NCI-H128 (cell line): Measurements from ENCODE around the gene ZC3H12D.

Experiments used
- DNase-seq: peaks from one replicate; lab custom pipeline; 2025; ENCODE audit not compliant: unreplicated experiment; lab: John Stamatoyannopoulos, UW

ZC3H12D gene

GRCh38 chr6:149419696-149420404 is 65.0 kb downstream of the ZC3H12D start:
- DNase-seq, result no peak

GRCh38 chr6:149414821-149415220 is 70.0 kb downstream of the ZC3H12D start:
- no peak for DNase-seq

GRCh38 chr6:149414009-149414408 is 70.8 kb downstream of the ZC3H12D start:
- no peak for DNase-seq

- no peak for DNase-seq
Measured at GRCh38 chr6:149410557-149410956, 74.3 kb downstream of the ZC3H12D start.

GRCh38 chr6:149409617-149410016 is 75.2 kb downstream of the ZC3H12D start:
- DNase-seq, result no peak

- no peak for DNase-seq
Measured at GRCh38 chr6:149405823-149406765, 78.7 kb downstream of the ZC3H12D start.

GRCh38 chr6:149403534-149403933 is 81.3 kb downstream of the ZC3H12D start:
- no peak for DNase-seq

- DNase-seq, result no peak
Measured at GRCh38 chr6:149400050-149400449, 84.8 kb downstream of the ZC3H12D start, which contains the start of gene SUMO4. Gene SUMO4, plus strand, starts transcription at chr6:149400262. Its CDS starts 130 bp downstream, at chr6:149400392.

- DNase-seq, result no peak
Measured at GRCh38 chr6:149397384-149397783, 87.4 kb downstream of the ZC3H12D start.
